GM10248 (cell line): Measurements from ENCODE around the gene SYNC.

ENCODE experiments used
- CTCF ChIA-PET: fragments of 300-600 bp; sonication (Branson Sonifier 250); formaldehyde crosslinking; extraction: SDS; loops from one replicate; lab custom pipeline; 2021; ENCODE audit warnings: antibody characterized with exemption; lab: Yijun Ruan, JAX
- POLR2A ChIA-PET: fragments of 350-650 bp; sonication (Branson Sonifier 250); formaldehyde crosslinking; extraction: SDS; loops from one replicate; lab custom pipeline; 2020; ENCODE audit warnings: antibody characterized with exemption; lab: Yijun Ruan, JAX
- DNase-seq: peaks from one replicate; pipeline ENCODE4 v3.0.0; 2012; ENCODE audit errors: extremely low spot score
- TF ChIP-seq, protein P1 (sequence below): IDR thresholded peaks from 2 replicates; pipeline ENCODE4 v1.5.1; 2012; ENCODE audit warnings: mild to moderate bottlenecking, low read depth; ENCODE audit errors: extremely low read depth, missing control alignments, control extremely low read depth

SYNC gene

GRCh38 chr1:32725615-32725982, 23.0 kb upstream of the SYNC start:
- DNase-seq, result no peak
- TF ChIP-seq, protein P1, sequence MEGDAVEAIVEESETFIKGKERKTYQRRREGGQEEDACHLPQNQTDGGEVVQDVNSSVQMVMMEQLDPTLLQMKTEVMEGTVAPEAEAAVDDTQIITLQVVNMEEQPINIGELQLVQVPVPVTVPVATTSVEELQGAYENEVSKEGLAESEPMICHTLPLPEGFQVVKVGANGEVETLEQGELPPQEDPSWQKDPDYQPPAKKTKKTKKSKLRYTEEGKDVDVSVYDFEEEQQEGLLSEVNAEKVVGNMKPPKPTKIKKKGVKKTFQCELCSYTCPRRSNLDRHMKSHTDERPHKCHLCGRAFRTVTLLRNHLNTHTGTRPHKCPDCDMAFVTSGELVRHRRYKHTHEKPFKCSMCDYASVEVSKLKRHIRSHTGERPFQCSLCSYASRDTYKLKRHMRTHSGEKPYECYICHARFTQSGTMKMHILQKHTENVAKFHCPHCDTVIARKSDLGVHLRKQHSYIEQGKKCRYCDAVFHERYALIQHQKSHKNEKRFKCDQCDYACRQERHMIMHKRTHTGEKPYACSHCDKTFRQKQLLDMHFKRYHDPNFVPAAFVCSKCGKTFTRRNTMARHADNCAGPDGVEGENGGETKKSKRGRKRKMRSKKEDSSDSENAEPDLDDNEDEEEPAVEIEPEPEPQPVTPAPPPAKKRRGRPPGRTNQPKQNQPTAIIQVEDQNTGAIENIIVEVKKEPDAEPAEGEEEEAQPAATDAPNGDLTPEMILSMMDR, result no peak
- POLR2A ChIA-PET, result no interaction called here
- CTCF ChIA-PET, result interaction anchor here (0.7 to 2.2 kb wide), 3 partner anchors 13 to 47 kb away, joined by 3 to 8 read pairs (median 6); no protein-coding TSS in a partner anchor

DNA sequence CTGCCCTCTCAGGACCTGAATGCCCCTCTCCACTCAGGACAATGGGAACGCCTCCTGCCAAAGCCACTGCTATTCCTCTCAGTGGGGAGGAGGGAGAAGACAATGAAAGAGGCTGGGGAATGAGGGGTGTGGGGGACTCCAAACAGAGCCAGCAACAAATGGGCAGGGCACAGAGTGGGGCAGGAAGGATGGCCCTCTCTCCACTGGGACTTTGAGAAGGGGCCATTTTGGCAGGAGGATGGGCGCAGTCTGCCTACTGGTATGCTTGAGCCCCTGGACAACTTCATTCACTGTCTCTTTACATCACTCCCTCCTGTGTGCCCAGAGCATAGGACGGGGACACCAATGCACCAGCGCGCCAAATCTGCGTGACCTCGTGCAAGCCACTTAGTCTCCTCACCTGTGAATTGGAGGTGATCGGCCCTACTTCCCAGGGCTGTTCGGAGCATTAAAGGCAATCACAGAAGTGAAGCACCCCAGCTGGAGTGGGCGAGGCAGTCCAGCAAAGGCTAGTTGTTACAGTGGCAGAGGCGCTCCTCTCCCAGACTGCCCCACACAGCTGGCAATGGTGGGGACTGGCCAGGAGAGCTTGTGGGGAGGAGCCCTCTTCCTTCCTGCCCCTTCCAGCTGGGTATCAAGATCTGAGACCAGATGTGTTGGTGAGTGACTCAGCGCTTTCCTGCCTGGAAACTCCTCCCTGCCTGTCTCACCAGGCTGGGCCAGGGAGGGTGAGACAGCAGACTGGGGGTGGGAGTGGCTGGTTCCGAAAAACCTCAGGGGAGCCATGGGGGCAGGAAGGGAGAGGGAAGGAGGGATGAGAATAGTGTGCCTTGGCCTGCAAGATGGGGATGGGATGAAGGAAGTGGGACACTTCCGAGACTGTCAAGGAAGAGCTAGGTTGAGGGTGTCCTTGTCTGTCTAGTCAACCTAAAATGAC, 22.4 kb upstream of the SYNC start:
- POLR2A ChIA-PET, result no interaction called here
- CTCF ChIA-PET, result interaction anchor here (0.7 to 2.2 kb wide), 3 partner anchors 12 to 48 kb away, joined by 3 to 8 read pairs (median 6); no protein-coding TSS in a partner anchor

GRCh38 chr1:32719681-32720275, 17.2 kb upstream of the SYNC start:
- DNase-seq, result no peak
- TF ChIP-seq, protein P1, result no peak
- CTCF ChIA-PET, result interaction anchor here (0.9 to 1.0 kb wide), 2 partner anchors 10 to 200 kb away, joined by 3 read pairs; no protein-coding TSS in a partner anchor
- POLR2A ChIA-PET, result no interaction called here

More for the DNA sequence above, 22.4 kb upstream of the SYNC start:
- no peak for DNase-seq
- TF ChIP-seq, protein P1, result no peak

GRCh38 chr1:32718527-32718926, 16.0 kb upstream of the SYNC start:
- CTCF ChIA-PET, result interaction anchor here (0.7 kb wide), 1 partner anchor 54 kb away, joined by 4 read pairs; no protein-coding TSS in a partner anchor
- no peak for DNase-seq
- POLR2A ChIA-PET, result no interaction called here
- TF ChIP-seq, protein P1, result no peak

DNA sequence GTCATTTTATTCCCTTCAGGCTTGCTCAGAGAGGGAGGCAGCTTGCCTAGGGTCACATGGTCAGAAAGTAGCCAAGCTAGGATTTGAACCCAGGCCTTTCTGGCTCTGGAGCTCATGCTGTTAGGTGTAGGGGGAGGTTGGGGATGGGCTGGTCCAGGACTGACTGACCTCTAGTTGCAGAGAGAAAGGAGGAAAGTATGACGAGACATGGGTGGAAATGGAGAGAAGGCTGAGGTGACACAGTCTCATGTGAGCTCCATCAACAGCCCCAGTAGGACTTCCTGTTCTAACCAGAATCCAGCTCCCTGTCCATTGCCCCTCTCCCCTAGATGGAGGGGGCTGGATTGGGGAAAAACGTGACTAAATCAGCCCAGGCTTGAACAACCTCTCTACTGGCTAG, 15.5 kb upstream of the SYNC start:
- no peak for DNase-seq
- POLR2A ChIA-PET, result no interaction called here
- TF ChIP-seq, protein P1, result no peak
- CTCF ChIA-PET, result interaction anchor here (0.7 to 1.7 kb wide), 2 partner anchors 11 to 55 kb away, joined by 4 to 5 read pairs; no protein-coding TSS in a partner anchor

- TF ChIP-seq, protein P1, result no peak
- ChIA-PET POLR2A (interaction anchor here (1.3 kb wide), 1 partner anchor 67 kb away, joined by 4 read pairs; the partner anchor contains the start of genes RBBP4 and ZBTB8OS), CTCF (interaction anchor here (1.7 to 2.5 kb wide), 2 partner anchors 12 to 155 kb away, joined by 5 to 9 read pairs; no protein-coding TSS in a partner anchor)
- DNase-seq, result no peak
These were observed 14.9 kb upstream of the SYNC start for GRCh38 chr1:32717503-32717902.
